ENCODE results near the gene LHFPL3.

Gene LHFPL3

GRCh38 chr7:104761892-104762291, 433.5 kb downstream of the LHFPL3 start:
- DNase-seq = no peak

GRCh38 chr7:104767113-104767512, 438.7 kb downstream of the LHFPL3 start:
- no peak for DNase-seq

- no peak for DNase-seq
Measured at GRCh38 chr7:104767826-104768536, 439.6 kb downstream of the LHFPL3 start.

GRCh38 chr7:104772405-104773345, 444.3 kb downstream of the LHFPL3 start:
- no peak for DNase-seq

- DNase-seq = no peak
Measured at GRCh38 chr7:104773796-104774195, 445.4 kb downstream of the LHFPL3 start.

- DNase-seq = no peak
Measured at GRCh38 chr7:104775531-104775930, 447.1 kb downstream of the LHFPL3 start.

GRCh38 chr7:104777301-104777800, 448.9 kb downstream of the LHFPL3 start:
- DNase-seq = no peak

- DNase-seq = no peak
Measured at GRCh38 chr7:104779888-104780287, 451.5 kb downstream of the LHFPL3 start.

- no peak for DNase-seq
Measured at GRCh38 chr7:104784686-104785085, 456.3 kb downstream of the LHFPL3 start.

GRCh38 chr7:104789780-104790179, 461.4 kb downstream of the LHFPL3 start:
- DNase-seq = no peak

GRCh38 chr7:104790440-104790839, 462.0 kb downstream of the LHFPL3 start:
- DNase-seq = no peak

GRCh38 chr7:104791080-104791479, 462.7 kb downstream of the LHFPL3 start:
- no peak for DNase-seq

- DNase-seq = no peak
Measured at GRCh38 chr7:104793066-104793465, 464.7 kb downstream of the LHFPL3 start.

GRCh38 chr7:104794154-104794553, 465.8 kb downstream of the LHFPL3 start:
- DNase-seq = no peak

GRCh38 chr7:104794589-104794988, 466.2 kb downstream of the LHFPL3 start:
- DNase-seq = no peak

- DNase-seq = no peak
Measured at GRCh38 chr7:104795086-104795485, 466.7 kb downstream of the LHFPL3 start.

- DNase-seq = no peak
Measured at GRCh38 chr7:104795616-104796398, 467.4 kb downstream of the LHFPL3 start.

GRCh38 chr7:104800307-104800706, 471.9 kb downstream of the LHFPL3 start:
- DNase-seq = no peak

GRCh38 chr7:104801022-104801421, 472.6 kb downstream of the LHFPL3 start:
- no peak for DNase-seq

GRCh38 chr7:104803931-104804330, 475.5 kb downstream of the LHFPL3 start:
- no peak for DNase-seq

- DNase-seq = no peak
Measured at GRCh38 chr7:104804696-104805095, 476.3 kb downstream of the LHFPL3 start.

- no peak for DNase-seq
Measured at GRCh38 chr7:104805449-104806317, 477.3 kb downstream of the LHFPL3 start.

Measured in right forelimb (tissue), 1 donor.